Keratinocyte (primary cell): ENCODE data around the gene CAST. TPM values are rescaled to one million over a fixed set of nuclear protein-coding genes. Genes with fewer than 3 reads are reported as not detected.

Experiments
- DNase-seq: peaks from one replicate; pipeline ENCODE4 v3.0.0-alpha.2; 2011; ENCODE audit warnings: low read depth, missing footprints, low spot score
- FAIRE-seq: peaks from 2 replicates; lab custom pipeline; 2011; peaks lifted over from hg19 to GRCh38; lab: Jason Lieb, UNC
- H2AFZ ChIP-seq: 2 replicates; pipeline ENCODE4 v1.6.0; 2012; ENCODE audit warnings: low read length, control low read depth, inconsistent platforms; ENCODE audit not compliant: control insufficient read depth
- H3K27ac ChIP-seq: 2 replicates; pipeline ENCODE4 v1.5.1; 2011; ENCODE audit warnings: low read length; ENCODE audit not compliant: control insufficient read depth, insufficient read depth
- H3K27me3 ChIP-seq: 3 replicates; pipeline ENCODE4 v1.6.0; 2011; ENCODE audit warnings: low read length; ENCODE audit not compliant: control insufficient read depth, insufficient read depth; ENCODE audit errors: extremely low read depth
- H3K36me3 ChIP-seq, 2 experiments: 2 replicates in 1 of 2; 3 replicates in 1 of 2; pipeline ENCODE4 v1.5.1; 2011; ENCODE audit warnings: low read length in 2 of 2, mild to moderate bottlenecking in 1 of 2; ENCODE audit not compliant: control insufficient read depth in 2 of 2, insufficient read depth in 2 of 2; ENCODE audit errors: extremely low read depth in 1 of 2
- H3K4me1 ChIP-seq: 3 replicates; pipeline ENCODE4 v1.5.1; 2011; ENCODE audit warnings: low read length; ENCODE audit not compliant: control insufficient read depth, insufficient read depth; ENCODE audit errors: extremely low read depth
- H3K4me2 ChIP-seq: 3 replicates; pipeline ENCODE4 v1.6.0; 2011; ENCODE audit warnings: low read depth, low read length; ENCODE audit not compliant: control insufficient read depth, insufficient read depth; ENCODE audit errors: extremely low read depth
- H3K4me3 ChIP-seq, 3 experiments: fragments of 200-600 bp in 1 of 3; sonication (generic) in 1 of 3; 2 replicates in 2 of 3; 3 replicates in 1 of 3; pipeline ENCODE4 v1.5.1; 2011 to 2016; ENCODE audit warnings: low read length in 3 of 3, mild to moderate bottlenecking in 3 of 3, control low read depth in 2 of 3, inconsistent platforms in 1 of 3, low read depth in 1 of 3, mixed read lengths in 1 of 3, mixed run types in 1 of 3, moderate library complexity in 1 of 3; ENCODE audit not compliant: control insufficient read depth in 2 of 3, insufficient read depth in 2 of 3; ENCODE audit errors: extremely low read depth in 1 of 3
- H3K79me2 ChIP-seq: 2 replicates; pipeline ENCODE4 v1.6.0; 2012; ENCODE audit warnings: low read length; ENCODE audit not compliant: control insufficient read depth, insufficient read depth
- H3K9ac ChIP-seq: 3 replicates; pipeline ENCODE4 v1.6.0; 2011; ENCODE audit warnings: low read length; ENCODE audit not compliant: control insufficient read depth, insufficient read depth; ENCODE audit errors: extremely low read depth
- H3K9me1 ChIP-seq: 3 replicates; pipeline ENCODE4 v1.6.0; 2011; ENCODE audit warnings: low read length; ENCODE audit not compliant: control insufficient read depth, insufficient read depth; ENCODE audit errors: extremely low read depth
- H3K9me3 ChIP-seq: 2 replicates; pipeline ENCODE4 v1.5.1; 2012; ENCODE audit warnings: low read depth, low read length; ENCODE audit not compliant: control insufficient read depth
- H4K20me1 ChIP-seq: 3 replicates; pipeline ENCODE4 v1.6.0; 2011; ENCODE audit warnings: low read length; ENCODE audit not compliant: control insufficient read depth, insufficient read depth; ENCODE audit errors: extremely low read depth
- EZH2 ChIP-seq: IDR thresholded peaks from one replicate; pipeline ENCODE4 v1.6.1; 2012; ENCODE audit warnings: inconsistent platforms, mild to moderate bottlenecking, low read length, moderate library complexity
- dilution Hi-C: fragments of 300-500 bp; cut with MboI; formaldehyde crosslinking; loops from one replicate; pipeline ENCODE4 v1.7.0; 2020; ENCODE audit warnings: low sequenced_read_pairs; ENCODE audit not compliant: extremely low pct_ligation_motif_present
- polyA plus RNA-seq, 5 experiments: library from polyadenylated mRNA; depleted of rRNA in 3 of 5; stranded (reverse) in 3 of 5; stranded (forward) in 1 of 5; unstranded in 1 of 5; fragments of >200 nt; gene quantifications; 1 replicate in 1 of 5; 2 replicates in 3 of 5; 3 replicates in 1 of 5; pipeline versions ENCODE4 v1.2.1 to v1.2.3, GENCODE V29; 2011 to 2012; ENCODE audit warnings: missing spikeins in 2 of 5, low read depth in 1 of 5, low replicate concordance in 1 of 5
- TF ChIP-seq, protein P1 (sequence below), 3 experiments: IDR thresholded peaks in 1 of 3; conservative IDR thresholded peaks in 1 of 3; optimal IDR thresholded peaks in 1 of 3; 2 replicates in 2 of 3; 3 replicates in 1 of 3; pipeline versions ENCODE3 to v1.5.1; 2011; ENCODE audit warnings: low read length in 3 of 3, mild to moderate bottlenecking in 3 of 3, moderate library complexity in 2 of 3, control low read depth in 1 of 3, inconsistent platforms in 1 of 3; ENCODE audit not compliant: insufficient read depth in 2 of 3; ENCODE audit errors: extremely low read depth in 1 of 3

The CAST gene
- polyA plus RNA-seq, 1 donor (not counting 4 experiments of a cell fraction or from before 2014, with no cell fraction given), result 238 TPM

GRCh38 chr5:96817506-96817905, 155.3 kb downstream of the CAST start:
- Histone ChIP-seq H3K4me2 (no peak overlapping the region), H3K4me3 (no peak overlapping the region), H3K79me2 (no peaks in the 10 kb centered on the region), H3K9me3 (no peaks in the 10 kb centered on the region), H3K4me1 (peaks cover 12% of the 10 kb centered on the region), H2AFZ (peak overlapping the region; percentile 41), H3K36me3 (no peaks in the 10 kb centered on the region), H3K27me3 (no peaks in the 10 kb centered on the region), H3K9me1 (no peaks in the 10 kb centered on the region), H3K27ac (no peak overlapping the region), H3K9ac (no peak overlapping the region), H4K20me1 (no peaks in the 10 kb centered on the region)
- FAIRE-seq (no peak), DNase-seq (no peak)
- dilution Hi-C loops, result no loop called here
- no peak for TF ChIP-seq EZH2
- TF ChIP-seq, protein P1, sequence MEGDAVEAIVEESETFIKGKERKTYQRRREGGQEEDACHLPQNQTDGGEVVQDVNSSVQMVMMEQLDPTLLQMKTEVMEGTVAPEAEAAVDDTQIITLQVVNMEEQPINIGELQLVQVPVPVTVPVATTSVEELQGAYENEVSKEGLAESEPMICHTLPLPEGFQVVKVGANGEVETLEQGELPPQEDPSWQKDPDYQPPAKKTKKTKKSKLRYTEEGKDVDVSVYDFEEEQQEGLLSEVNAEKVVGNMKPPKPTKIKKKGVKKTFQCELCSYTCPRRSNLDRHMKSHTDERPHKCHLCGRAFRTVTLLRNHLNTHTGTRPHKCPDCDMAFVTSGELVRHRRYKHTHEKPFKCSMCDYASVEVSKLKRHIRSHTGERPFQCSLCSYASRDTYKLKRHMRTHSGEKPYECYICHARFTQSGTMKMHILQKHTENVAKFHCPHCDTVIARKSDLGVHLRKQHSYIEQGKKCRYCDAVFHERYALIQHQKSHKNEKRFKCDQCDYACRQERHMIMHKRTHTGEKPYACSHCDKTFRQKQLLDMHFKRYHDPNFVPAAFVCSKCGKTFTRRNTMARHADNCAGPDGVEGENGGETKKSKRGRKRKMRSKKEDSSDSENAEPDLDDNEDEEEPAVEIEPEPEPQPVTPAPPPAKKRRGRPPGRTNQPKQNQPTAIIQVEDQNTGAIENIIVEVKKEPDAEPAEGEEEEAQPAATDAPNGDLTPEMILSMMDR (optimal IDR thresholded peaks at IDR 0.05 in 1 of 3, IDR thresholded peaks at IDR 0.05 in 1 of 3, conservative IDR thresholded peaks at IDR 0.05 in 1 of 3; ENCODE audit: extremely low read depth in 1 of 3, insufficient read depth in 2 of 3, low read length in 3 of 3), result no peak

DNA sequence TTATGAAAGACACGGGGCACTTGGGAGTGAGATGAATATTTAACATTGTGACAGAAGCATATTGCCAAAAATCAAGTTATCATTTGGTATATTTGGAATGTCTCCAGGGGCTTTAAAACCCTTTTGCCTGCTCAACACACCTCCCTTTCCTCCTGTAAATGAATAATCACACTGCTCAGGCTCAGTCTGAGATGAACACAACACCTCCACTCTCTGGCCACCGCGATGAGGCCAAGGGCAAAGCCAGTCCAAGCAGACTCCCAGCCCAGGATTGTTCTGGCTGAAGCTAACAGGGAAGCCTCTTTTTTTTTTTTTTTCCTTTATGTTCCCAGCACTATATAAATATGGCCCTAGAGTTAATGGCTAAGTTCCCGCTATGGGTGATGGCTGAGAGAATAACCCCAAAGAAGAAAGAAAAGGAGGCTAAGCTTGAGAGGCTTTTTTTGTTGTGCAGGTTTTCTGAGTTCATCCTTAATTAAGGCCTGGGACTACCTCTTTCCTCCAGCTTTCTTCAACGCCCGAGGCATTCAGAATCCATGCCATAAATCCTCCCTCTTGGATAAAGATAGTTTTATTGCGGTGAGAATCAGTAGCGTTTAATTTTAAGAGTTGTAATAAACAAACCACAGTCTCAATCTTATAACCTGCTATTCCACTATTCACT, 156.1 kb downstream of the CAST start:
- FAIRE-seq (no peak), DNase-seq (no peak)
- no peaks in the 10 kb centered on the region for H3K9me1 ChIP-seq
- H3K27me3 ChIP-seq, result no peaks in the 10 kb centered on the region
- H3K4me2 ChIP-seq, result no peak overlapping the region
- H3K27ac ChIP-seq, result no peak overlapping the region
- no peaks in the 10 kb centered on the region for H3K79me2 ChIP-seq
- dilution Hi-C loops, result no loop called here
- H3K9me3 ChIP-seq, result no peaks in the 10 kb centered on the region
- no peak overlapping the region for H2AFZ ChIP-seq
- no peak overlapping the region for H3K9ac ChIP-seq
- H3K4me3 ChIP-seq, result no peak overlapping the region
- H3K36me3 ChIP-seq, result no peaks in the 10 kb centered on the region
- TF ChIP-seq, protein P1 (optimal IDR thresholded peaks at IDR 0.05 in 1 of 3, IDR thresholded peaks at IDR 0.05 in 1 of 3, conservative IDR thresholded peaks at IDR 0.05 in 1 of 3; ENCODE audit: extremely low read depth in 1 of 3, insufficient read depth in 2 of 3, low read length in 3 of 3), result no peak
- no peaks in the 10 kb centered on the region for H4K20me1 ChIP-seq
- H3K4me1 ChIP-seq, result peaks cover 18% of the 10 kb centered on the region
